Measurements from ENCODE around the gene AKAP6.
A peak's percentile ranks its signal among the peaks of the same experiment; 100 is the strongest.

AKAP6 gene

DNA sequence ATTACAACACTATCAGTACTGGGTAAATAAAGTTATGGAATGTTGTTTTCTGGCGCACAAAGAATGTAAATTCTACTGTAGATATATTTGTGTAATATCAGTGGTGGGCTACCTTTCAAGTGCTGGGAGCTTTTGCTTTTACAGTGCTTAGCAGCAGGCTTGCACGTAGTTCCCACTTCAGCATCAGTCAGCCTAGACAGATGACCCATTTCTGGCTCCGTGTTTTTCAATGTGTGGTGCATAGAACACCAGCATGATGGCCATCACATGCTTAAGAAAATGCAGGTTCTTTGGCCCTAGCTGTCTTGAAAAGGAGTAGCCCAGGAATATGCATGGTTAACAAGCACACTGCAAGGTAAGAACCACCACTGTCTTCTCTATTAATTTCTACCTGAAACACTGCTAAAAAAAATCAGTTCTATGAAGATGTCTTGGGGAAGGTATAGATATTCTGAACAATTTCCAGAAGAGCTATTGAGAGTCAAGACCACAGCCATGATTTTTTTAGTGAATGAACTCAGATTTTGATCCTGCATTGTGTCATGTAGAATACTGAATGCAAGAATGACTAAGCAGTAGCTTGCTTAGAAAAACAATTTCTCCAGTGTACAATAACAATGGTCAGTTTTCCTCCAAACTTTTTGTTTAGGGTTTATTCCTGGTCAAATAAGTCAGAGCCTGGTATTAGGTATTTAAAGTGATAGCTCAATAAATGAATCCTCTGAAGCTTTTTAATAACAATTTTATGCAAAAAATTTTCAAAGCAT is 195.7 kb downstream of the AKAP6 start:
- TF ChIP-seq, protein P1, sequence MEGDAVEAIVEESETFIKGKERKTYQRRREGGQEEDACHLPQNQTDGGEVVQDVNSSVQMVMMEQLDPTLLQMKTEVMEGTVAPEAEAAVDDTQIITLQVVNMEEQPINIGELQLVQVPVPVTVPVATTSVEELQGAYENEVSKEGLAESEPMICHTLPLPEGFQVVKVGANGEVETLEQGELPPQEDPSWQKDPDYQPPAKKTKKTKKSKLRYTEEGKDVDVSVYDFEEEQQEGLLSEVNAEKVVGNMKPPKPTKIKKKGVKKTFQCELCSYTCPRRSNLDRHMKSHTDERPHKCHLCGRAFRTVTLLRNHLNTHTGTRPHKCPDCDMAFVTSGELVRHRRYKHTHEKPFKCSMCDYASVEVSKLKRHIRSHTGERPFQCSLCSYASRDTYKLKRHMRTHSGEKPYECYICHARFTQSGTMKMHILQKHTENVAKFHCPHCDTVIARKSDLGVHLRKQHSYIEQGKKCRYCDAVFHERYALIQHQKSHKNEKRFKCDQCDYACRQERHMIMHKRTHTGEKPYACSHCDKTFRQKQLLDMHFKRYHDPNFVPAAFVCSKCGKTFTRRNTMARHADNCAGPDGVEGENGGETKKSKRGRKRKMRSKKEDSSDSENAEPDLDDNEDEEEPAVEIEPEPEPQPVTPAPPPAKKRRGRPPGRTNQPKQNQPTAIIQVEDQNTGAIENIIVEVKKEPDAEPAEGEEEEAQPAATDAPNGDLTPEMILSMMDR (IDR thresholded peaks at IDR 0.05), result no peak
- no peak for DNase-seq (ENCODE audit: low spot score)
- H3K27ac ChIP-seq, result peak overlapping the region in 1 of 2 donors; percentile 38
- H3K4me3 ChIP-seq, result no peak overlapping the region

DNA sequence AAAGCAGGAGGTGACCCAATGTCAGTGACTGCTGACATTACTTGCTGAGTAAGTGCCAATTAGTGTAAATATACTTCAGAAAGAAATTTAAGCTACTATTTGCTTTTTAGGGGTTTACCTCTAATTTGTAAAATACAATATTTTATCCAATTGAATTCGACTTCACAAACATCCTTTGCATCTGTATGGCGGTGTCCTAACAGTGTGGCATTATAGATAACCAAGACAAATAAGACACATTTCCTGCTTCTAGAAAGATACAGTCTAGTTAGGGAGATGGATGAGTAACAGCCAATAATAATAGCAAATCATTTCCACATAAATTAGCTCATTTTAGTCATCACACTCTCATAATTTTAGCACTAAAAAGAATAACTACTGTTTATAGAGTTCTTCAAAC is 196.5 kb downstream of the AKAP6 start:
- DNase-seq (ENCODE audit: low spot score), result no peak
- TF ChIP-seq, protein P1 (IDR thresholded peaks at IDR 0.05), result no peak
- no peak overlapping the region for H3K4me3 ChIP-seq
- no peak overlapping the region for H3K27ac ChIP-seq

DNA sequence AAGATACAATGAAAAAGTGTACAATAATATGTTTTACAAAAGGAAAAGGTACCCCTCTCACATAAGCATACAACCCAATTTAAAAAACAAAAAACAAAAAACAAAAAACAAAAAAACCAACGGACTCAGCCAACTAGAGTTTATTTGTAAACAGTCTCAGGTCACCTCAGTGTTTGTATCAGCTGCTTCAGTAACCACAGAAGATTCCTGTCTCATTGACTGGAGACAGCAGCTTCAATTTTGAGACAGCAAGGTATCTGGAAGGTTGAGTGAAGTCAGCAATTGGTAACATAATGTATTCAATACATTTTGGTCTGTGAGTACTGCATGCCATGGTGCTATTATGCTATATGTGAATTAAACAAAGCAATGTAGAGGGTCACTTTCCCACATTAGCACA is 201.7 kb downstream of the AKAP6 start:
- DNase-seq (ENCODE audit: low spot score), result no peak
- Histone ChIP-seq H3K27ac (no peak overlapping the region), H3K4me3 (no peak overlapping the region)
- TF ChIP-seq, protein P1 (IDR thresholded peaks at IDR 0.05), result no peak

DNA sequence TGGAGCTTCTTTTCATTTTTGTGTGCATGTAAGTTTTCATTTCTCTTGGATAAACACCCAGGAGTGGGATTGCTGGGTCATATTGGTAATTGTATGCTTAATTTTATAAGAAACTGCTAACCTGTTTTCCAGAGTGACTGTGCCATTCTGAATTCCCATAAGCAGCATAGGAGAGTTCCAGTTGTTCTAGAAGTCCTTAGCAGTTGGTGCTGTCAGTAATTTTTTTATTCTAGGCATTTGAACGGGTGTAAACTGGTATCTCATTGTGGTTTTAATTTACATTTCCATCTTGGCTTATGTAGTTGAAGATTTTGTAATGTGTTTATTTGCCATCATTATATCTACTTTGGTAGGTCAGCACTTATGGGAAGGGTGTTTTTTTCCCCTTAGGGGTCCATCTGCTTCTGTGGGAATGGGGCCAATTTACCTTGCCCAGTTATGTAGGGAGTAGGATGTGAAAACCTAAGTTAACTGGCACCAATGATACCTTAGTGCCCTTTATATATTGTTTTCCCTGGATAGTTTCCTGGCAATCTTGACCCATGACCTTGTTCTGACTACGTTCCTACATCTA is 202.9 kb downstream of the AKAP6 start:
- H3K27ac ChIP-seq, result no peak overlapping the region
- DNase-seq (ENCODE audit: low spot score), result no peak
- H3K4me3 ChIP-seq, result no peak overlapping the region
- TF ChIP-seq, protein P1 (IDR thresholded peaks at IDR 0.05), result no peak

DNA sequence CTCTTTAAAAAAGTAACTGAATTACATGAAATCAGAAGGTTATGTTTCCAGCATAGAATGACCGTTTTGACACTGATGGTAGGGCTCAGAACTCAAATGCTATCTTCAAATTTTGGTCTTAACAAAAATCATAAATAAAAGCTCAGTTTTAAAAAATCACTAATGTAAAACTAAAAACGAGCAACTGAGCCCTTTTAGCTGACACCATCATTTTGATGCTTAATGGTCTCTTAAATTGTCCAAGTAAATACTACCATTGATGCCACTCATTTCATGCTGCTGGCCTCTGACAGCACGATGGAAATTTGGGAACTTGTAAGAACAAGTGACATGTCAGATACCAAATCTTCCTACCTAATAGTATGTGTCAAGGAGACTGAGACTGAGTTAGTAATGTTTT is 205.0 kb downstream of the AKAP6 start:
- Histone ChIP-seq H3K27ac (no peak overlapping the region), H3K4me3 (no peak overlapping the region)
- DNase-seq (ENCODE audit: low spot score), result no peak
- TF ChIP-seq, protein P1 (IDR thresholded peaks at IDR 0.05), result no peak

DNA sequence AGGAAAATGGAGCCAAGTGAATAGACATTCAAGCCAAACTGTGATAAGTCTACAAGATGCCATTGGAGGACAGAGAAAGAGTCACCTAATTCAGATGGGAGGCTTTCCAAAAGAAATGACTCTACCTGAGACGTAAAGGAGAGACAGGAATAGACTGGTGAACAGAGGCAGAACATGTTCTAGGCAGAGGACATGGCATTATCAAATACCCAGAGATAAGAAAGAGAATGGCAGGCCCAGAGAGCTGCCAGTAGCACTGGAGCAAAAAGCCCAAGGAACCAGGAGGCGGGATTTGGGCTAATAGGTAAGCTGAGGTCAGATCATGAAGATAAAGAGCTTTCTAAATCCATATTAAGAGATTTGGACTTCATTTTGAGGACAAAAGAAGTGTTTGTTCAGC is 207.1 kb downstream of the AKAP6 start:
- DNase-seq (ENCODE audit: low spot score), result no peak
- Histone ChIP-seq H3K27ac (no peak overlapping the region), H3K4me3 (no peak overlapping the region)
- TF ChIP-seq, protein P1 (IDR thresholded peaks at IDR 0.05), result no peak

DNA sequence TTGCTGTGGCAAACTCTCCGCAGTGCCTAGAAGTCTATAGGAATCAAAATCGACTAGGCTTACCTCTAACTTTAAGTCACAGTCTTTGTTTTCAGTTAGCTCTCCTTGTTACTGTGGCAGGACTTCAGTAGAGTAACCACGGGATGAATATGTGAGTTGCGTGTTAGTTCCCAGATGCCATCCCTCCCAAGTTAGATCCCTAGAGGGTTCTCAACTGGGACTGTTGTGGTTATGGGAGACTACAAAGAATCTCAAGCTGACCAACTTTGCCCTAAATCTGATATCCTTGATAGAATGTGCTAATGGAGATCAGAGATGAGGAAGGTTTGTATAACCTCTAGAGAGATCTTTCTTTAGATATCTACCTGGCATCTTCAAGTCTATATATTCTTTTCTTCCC is 208.1 kb downstream of the AKAP6 start:
- TF ChIP-seq, protein P1 (IDR thresholded peaks at IDR 0.05), result no peak
- Histone ChIP-seq H3K4me3 (no peak overlapping the region), H3K27ac (no peak overlapping the region)
- no peak for DNase-seq (ENCODE audit: low spot score)

Measured in coronary artery (tissue), 2 donors.